ENCODE results near the gene TUBAL3.

GRCh38 chr10:5442990-5443370, 38.4 kb upstream of the TUBAL3 start:
- no peak for TF ChIP-seq SIN3A (IDR thresholded peaks at IDR 0.05; ENCODE audit: low read depth)
- TF ChIP-seq EZH2phosphoT487 (IDR thresholded peaks at IDR 0.05; ENCODE audit: borderline replicate concordance): no peak
- no peak for TF ChIP-seq POLR2AphosphoS5 (IDR thresholded peaks at IDR 0.05; ENCODE audit: low read depth, low read length)
- no peak for TF ChIP-seq CTCF (IDR thresholded peaks at IDR 0.05 in 2 of 3, conservative IDR thresholded peaks at IDR 0.05 in 1 of 3; ENCODE audit: borderline replicate concordance in 1 of 3, insufficient read depth in 1 of 3, low read depth in 2 of 3, low read length in 2 of 3)

All from HCT116 (cell line).